Left hindlimb (tissue), 1 donor: ENCODE data around the gene PEX13.
"Not testable (repeated sequence)": the region's sequence is repeated elsewhere in the genome, so short reads cannot be mapped to it uniquely, and the experiment has no call there.

Experiments
- DNase-seq: peaks from one replicate; pipeline ENCODE4 v3.0.0-alpha.2; 2018

The PEX13 gene

DNA sequence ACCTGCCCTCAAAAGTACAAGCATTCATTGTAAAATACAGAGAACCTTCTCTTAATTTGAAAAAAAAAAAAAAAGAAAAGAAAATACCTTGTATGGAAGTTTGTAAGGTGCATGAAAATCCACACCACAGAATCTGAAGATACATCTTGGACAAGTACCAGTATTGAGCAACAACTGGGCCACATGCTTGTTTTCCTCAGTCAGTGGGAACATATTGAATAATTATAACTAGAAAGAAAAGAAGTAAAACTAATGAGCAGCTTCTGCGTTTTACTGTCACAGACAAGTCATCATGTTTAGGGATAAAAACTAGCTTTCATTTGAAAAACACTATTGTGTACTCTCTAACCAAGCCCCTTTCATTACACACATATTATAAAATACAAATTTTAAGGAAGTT, 5.8 kb upstream of the PEX13 start:
- no peak for DNase-seq

DNA sequence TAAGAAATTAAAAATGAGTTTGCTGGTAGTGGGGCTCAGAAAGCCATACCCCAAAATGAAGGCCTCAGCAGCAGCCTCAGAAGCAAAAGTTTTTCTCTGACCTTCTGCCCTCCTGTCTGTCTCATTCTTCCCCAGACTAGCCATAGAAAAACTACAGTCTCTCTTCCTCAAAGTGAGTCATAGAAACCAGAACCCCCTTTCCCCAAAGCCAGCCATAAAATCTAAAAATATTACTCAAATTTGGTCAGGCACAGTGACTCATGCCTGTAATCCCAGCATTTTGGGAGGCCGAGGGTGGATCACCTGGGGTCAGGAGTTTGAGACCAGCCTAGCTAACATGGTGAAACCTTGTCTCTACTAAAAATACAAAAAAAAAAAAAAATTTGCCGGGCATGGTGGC, 5.2 kb upstream of the PEX13 start:
- not testable (repeated sequence) for DNase-seq

DNA sequence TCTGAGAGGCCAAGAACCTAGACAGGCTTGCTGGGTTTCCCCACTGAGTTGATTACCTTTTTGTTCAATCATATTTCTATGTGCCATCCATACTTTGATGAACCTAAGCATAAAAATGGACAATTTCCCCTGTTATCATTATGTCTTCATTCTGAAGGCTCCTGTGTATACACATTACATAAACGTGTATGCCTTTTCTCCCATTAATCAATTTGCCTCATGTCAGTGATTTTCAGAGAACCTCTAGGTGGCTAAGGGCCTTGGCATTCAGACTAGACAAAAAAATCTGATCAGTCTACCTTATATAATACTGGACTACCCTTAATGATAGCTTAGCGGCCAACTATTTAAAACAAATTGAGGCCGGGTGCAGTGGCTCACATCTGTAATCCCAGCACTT, 4.1 kb upstream of the PEX13 start:
- DNase-seq, result no peak

DNA sequence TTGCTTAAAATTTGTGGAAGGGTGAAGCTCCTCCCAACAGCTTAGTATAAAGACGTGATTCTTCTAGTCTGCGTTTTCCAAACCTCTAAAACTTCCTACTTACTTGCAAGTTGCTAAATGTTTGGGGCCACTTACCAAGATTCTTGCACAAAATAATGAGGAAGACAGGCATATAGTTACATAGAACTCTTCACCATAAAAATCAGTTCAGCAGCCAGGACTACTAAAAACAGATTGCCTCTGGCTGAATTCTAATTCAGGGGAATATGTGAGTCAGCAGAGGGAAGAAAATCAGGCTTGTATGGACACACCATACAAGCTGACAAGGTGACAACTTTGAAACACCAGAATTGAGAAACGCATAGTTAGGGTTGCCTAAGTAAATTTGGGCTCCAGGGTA, 2.8 kb upstream of the PEX13 start:
- no peak for DNase-seq

DNA sequence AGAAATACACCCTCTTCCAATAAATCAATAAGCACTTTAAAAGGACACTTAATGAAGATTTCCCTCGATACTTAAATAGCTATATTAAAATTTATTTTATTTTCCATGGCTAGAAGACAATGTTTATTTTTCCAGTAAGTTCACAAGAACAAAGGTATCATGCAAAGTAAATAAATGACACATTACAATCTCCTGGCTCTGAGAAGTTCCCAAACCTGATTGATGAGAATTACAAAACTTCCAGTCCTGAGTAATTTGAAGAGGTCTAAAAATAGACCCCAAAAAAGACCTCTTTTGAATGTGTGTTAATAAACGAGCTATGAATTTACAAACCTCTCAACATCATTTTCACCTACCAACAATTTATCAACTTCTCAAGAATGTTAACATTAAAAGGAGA, 1.5 kb upstream of the PEX13 start:
- no peak for DNase-seq

DNA sequence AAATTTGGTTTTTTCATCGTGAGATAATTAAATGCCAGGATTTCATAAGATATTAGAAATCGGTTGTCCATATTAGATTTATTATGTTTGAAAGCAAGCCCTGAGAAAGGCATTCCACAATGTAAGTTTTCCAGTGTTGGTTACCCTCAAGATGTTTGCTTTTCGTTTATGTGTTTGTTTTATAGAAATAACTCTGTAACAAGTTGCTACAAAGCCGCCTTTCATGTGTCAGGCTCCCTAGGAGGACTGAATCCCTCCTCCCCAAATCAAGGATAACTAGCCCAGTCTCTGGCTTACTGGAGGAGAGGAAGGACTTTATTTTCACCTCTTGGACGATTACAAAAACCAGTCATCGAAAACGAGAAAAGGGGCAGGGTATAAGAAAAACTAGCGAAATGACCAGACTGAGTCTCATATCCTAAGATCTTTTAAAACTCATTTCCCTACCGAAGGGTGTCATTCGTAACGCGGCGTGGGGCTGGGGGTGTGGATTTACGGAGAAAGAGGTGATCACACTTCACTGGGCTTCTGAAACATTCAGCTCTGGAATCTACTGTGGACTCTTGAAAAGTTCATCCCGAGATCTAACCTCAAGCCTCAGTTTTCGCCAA, 1.0 kb upstream of the PEX13 start:
- peak; percentile 29 for DNase-seq

DNA sequence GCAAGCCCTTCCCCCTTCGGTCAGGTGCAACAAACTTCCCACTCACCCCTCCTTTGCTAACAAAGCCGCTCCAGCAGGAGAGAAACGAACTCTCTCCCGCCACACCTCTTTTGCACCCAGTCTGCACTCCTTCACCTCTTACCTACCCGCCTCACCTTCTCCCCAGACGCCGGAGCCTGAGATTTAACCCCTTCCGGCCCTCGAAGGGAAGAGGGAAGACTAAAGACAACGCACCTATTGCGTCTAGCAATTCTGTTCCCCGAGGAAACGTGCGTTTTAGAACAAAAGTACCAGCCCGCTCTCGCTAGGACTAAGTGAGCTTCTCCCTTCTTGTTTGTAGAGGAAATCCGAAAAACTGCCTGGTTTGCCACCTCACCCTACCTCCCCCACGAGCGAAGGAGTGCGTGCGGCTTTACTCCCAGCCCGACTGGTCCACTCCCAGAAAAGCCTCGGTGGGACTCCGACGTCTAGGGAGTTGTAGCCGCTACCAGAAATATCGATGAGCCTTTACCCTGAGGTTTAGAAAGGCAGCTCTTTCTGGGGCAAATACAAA, 441 bp upstream of the PEX13 start:
- DNase-seq, result peak; percentile 82

DNA sequence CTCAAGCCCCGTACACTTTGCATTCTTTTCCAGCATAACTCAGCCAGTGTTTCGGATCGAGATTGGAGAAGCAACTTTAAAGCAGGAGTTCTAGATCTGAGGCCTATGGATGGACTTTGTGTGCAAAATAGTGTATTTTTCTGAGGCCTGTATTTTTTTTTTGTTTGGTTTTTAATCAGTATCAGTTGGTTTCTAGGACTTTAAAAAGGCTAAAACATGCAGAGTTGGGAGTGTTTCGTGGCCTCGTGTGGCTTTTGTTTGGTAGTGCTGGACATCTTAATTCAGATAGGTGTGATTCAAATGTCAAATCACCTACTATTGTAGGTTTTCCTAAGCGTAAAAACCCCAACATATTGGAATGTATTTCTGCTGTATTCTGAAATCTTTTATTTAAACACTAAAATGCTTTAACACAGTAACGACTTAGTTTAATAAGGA, 817 bp downstream of the PEX13 start:
- no peak for DNase-seq

DNA sequence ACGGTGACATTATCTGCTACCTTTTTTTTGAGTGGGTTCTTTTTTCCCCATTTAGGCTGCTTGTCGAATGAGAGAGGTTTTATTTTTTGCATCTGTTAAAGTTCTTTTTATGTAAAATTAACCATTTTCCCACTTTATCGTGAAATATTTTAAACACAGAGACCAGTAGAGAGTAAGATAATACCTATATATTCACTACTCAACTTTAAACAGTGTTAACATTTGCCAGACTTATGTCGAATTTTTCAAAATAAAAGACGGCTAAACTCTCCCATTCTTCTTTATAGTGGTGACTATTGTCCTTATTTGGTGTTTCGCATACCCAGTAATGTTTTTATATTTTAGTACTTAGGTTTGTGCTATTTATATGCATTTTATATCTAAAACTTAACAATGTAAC, 1.3 kb downstream of the PEX13 start:
- DNase-seq, result no peak

DNA sequence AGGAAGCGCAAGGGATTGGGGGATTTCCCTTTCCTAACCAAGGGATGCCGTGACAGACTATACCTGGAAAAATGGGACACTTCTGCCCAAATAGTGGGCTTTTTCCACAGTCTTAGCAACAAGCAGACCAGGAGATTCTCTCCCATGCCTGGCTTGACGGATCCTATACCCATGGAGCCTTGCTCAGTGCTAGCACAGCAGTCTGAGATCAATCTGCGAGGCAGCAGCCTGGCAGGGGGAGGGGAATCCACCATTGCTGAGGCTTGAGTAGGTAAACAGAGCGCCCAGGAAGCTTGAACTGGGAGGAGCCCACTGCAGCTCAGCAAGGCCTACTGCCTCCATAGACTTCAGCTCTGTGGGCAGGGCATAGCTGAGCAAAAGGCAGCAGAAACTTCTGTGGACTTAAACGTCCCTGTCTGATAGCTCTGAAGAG, 3.7 kb downstream of the PEX13 start:
- DNase-seq, result no peak

DNA sequence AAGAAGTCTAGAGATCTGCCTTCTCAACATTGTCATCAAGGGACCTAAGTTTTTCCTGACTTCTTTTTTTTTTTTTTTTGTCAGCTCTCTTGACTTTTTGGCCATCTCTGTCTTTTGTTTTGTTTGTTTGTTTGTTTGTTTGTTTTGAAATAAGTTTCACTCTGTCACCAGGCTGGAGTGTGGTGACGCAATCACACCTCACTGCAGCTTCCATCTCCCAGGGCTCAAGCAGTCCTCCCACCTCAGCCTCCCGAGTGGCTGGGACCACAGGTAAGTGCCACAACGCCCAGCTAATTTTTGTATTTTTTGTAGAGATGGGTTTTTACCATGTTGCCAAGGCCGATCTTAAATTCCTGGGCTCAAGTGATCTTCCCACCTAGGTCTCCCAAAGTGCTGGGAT, 6.2 kb downstream of the PEX13 start:
- DNase-seq, result no peak

DNA sequence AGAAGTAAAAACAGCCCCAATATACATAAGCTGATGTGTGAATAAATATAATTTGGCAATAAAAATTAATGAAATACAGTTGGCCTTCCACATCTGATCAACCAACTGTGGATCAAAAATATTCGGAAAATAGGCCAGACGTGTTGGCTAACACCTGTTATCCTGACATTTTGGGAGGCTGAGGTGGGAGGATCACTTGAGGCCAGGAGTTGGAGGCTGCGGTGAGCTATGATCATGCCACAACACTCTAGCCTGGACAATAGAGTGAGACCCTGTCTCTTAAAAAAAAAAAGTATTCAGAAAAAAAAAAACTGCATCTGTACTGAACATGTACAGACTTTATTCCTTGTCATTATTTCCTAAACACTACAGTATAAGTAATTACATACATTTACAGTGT, 12.0 kb downstream of the PEX13 start:
- no peak for DNase-seq

DNA sequence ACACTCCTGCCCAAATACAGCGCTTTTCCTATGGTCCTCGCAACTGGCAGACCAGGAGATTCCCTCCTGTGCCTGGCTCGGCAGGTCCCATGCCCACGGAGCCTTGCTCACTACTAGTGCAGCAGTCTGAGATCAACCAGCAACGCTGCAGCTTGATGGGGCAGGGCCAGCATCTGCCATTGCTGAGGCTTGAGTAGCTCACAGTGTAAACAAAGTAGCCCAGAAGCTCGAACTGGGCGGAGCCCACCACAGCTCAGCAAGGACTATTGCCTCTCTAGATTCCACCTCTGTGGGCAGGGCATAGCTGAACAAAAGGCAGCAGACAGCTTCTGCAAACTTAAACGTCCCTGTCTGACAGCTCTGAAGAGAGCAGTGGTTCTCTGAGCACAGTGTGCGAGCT, 17.1 kb downstream of the PEX13 start:
- not testable (repeated sequence) for DNase-seq

DNA sequence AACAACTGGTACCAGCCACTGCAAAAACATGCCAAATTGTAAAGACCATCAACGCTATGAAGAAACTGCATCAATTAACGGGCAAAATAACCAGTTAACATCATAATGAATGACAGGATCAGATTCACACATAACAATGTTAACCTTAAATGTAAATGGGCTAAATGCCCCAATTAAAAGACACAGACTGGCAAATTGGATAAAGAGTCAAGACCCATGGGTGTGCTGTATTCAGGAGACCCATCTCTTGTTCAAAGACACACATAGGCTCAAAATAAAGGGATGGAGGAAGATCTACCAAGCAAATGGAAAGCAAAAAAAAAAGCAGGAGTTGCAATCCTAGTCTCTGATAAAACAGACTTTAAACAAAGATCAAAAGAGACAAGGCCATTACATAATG, 19.1 kb downstream of the PEX13 start:
- DNase-seq, result not testable (repeated sequence)

DNA sequence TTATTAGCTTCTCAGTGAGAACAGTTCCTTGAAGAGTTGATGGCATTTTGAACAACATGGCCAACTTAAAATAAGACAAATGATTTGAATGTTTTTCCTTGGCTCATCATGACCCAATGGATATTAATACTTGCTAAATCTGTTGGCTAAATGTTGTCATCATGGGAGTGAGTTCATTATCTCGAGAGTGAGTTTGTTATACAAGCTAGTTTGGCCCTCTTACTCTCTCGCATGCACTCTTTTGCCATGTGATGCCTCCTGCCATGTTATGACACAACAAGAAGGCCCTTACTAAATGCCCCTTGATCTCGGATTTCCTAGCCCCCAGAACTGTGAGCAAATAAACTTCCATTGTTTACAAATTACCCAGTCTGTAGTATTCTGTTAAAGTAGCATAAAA, 25.3 kb downstream of the PEX13 start:
- no peak for DNase-seq

DNA sequence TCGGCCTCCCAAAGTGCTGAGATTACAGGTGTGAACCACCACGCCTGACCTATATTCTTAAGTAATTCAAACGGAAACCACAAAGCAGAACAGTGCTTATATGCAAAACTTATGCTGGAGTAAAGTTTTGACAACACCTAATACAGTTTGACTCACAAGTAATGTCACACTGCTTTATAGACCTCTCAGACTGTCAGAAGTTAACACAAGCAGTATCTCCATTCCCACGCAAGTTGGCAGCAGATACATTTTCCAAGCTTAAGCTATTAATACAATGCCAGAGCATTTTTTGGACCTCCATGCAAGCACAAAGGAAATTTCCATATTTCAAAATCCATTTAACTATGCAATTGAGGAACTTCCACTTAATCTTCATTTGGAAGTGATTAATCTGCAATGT, 27.1 kb downstream of the PEX13 start:
- DNase-seq, result no peak

DNA sequence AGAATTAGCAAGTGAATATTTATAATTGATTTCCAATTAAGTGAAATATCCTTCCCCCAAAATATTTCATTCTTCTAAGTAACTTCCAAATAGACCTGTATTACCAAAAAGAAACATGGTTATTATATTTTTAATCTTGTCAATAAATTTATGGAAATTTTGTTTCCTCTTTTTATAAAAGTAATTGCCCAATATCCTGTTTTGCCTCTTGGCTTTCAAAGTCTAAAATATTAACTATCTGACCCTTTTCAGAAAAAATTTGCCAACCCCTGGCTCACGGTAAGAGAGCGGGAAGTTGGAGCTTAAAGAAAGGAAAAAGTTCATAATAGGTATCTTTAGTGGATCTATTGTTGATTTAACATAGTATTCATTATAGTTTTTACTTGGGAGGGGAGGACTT, 27.7 kb downstream of the PEX13 start:
- DNase-seq, result no peak

DNA sequence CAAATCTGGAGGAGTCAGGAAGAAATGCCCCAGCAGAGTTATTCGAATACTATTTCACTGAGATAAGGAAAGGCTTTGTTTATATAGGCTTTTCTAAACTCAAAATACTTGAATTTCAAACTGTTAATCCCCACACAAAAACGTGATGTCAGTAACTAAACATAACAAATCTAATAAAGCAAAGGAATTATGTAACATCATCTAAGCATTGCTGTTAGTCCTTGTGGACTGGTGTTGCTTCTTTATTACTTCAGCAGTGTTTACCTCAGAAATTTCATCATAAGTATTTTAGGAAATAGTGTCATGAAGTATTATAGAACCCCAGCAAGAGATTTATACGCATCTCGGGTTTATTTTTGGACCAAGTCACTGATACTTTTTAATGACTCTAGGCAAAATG, 28.5 kb downstream of the PEX13 start:
- DNase-seq, result no peak

DNA sequence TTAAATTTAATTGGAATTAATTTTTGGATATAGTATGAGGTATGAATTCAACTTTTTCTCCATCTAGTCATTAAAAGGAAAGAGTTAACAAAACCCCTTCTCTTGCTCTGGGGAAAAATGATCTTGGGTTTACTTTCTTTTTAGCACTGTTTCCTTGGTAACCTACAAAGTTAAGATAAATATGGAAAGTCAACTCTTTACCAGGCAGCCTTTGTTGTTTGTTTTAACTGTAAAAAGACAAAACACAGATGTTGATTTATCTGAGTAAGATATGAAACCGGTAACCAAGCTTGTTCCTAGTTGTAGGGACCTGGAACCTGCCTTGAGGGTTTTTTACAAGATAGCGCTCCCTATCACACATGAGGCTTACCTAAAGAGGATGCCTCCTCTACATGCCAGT, 38.0 kb downstream of the PEX13 start:
- DNase-seq, result no peak

DNA sequence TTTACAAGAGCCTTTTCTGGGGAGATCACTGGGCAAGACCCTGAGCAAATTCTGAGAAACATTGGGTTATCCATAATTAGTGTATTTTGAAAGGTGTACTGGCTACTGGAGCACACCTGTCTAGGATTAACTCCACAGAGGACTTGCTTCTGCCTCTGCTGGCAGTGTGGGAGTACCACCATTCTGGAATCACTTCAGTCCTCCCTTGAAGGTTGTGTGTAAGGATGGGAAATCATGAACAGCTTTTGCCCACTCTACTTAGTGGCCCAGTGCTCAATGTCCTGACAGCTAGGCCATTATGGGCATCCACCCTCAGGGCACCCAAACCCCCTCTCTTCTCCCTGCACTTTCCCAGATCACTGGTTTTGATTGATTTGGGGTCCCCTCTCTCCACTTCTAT, 40.0 kb downstream of the PEX13 start:
- no peak for DNase-seq

DNA sequence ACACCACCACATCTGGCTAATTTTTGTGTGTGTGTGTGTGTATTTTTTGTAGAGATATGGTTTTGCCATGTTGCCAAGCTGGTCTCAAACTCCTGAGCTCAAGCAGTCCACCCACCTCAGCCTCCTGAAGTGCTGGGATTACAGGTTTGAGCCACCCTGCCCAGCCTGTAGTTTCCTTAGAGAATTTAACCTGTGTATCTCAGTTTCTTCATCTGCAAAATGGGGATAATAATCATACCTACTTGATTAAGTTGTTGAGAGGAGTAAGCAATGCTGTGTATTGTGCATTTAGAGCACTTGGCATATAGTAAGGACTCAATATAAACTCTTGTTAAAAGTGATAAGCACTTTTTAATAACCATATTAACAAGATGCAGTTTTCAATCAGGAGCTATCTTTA, 41.9 kb downstream of the PEX13 start:
- no peak for DNase-seq

DNA sequence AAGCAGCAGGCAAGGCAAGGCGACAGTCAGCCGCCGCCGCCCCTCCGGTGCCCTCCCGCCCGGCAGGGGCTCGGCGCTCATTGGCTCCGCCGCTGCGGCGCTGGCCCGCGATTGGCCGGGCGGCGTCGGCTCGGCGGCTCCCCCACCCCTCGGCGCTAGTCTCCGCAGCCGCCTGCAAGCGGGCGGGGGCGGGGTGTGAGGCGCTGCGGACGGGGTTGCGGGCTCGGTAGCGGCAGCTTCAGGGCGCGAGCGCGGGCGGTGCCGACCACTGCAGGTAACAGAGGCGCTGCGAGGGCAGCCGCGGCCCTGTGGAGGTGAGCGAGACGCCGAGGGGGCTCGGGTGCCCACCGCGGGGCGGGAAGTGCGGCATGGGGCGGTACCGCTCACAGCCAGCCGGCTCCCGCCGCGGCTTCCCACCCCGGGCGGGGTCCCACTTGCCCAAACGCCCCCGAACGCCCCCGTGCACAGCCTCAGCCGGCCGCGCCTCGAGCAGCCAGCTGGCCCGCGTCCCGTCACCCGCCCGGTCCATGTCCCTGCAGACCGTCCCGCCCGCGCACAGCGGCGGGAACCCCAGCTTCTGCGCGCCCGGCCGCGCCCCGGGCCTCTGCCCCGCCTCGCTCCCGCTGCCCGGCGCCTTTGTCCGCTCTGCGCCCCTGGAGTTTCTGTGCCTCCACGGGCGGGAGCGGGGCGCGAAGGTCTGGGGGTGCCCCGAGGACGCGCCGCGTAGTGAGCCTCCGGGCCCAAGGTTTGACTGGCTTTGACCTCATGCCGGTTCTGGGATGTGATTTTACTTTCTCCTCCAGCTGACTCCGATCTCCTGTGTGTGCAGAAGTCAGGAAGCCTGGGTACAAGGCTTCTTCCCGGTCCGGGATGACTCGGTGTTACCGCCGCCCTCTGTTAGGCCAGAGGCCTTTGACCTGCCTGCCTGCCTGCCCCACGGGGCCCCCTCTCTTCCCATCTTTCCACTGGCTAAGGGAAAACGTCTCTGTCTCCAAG, 48.5 kb downstream of the PEX13 start, which contains the start of gene SANBR:
TSS of gene SANBR (plus strand) at position 158 of the 996 bp plus-strand sequence. CDS start 4,480 bp downstream, outside the sequence.
- DNase-seq, result peak; percentile 91

DNA sequence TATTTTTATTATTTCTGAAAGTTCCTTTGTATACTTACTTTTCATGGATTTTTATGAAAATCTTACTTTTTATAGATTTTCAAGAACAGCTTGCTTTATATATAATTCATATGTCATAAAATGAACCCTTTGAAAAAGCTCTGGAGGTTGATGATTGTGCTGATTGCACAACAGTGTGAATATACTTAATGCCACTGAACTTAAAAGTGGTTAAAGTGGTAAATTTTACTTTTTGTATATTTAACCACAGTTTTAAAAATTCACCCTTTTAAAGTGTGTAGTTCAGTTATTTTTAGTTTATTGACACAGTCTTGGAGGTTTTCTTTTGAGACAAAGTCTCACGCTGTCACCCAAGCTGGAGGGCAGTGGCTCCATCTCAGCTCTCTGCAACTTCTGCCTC, 56.6 kb downstream of the PEX13 start:
- no peak for DNase-seq

DNA sequence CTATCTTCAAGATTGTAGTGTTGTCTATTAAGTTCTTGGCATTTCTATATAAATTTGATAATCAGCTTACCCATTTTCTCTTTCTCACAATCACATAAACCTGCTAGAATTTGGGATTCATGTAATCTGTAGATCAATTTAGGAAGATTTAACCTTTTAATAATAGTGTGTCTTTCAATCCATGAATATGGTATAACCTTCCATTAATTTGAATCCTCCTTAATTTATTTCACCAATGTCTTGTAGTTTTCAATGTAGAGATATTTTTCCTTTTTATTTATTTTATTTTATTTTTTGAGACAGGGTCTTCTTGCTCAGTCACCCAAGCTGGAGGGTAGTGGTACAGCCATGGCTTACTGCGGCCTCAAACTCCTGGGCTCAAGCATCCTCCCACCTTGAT, 68.4 kb downstream of the PEX13 start:
- no peak for DNase-seq
